T-helper 1 cell (primary cell): ENCODE results near the gene RNF113B.

Experiments used
- DNase-seq, 5 donors: peaks; one replicate each; pipeline ENCODE4 v3.0.0-alpha.2; 2012 to 2020
- total RNA-seq, 4 donors: gene quantifications; one replicate each; lab custom pipeline; 2026; lab: John Stamatoyannopoulos, UW

The RNF113B gene
- total RNA-seq = 0 reads per million in 4 donors

- no peak for DNase-seq
Measured at GRCh38 chr13:98176777-98177608, at the start of gene RNF113B. Gene RNF113B, minus strand, starts transcription at chr13:98177269. Its CDS starts 33 bp downstream, at chr13:98177236.

GRCh38 chr13:98226496-98226895 is 49.4 kb upstream of the RNF113B start:
- DNase-seq = no peak

DNA sequence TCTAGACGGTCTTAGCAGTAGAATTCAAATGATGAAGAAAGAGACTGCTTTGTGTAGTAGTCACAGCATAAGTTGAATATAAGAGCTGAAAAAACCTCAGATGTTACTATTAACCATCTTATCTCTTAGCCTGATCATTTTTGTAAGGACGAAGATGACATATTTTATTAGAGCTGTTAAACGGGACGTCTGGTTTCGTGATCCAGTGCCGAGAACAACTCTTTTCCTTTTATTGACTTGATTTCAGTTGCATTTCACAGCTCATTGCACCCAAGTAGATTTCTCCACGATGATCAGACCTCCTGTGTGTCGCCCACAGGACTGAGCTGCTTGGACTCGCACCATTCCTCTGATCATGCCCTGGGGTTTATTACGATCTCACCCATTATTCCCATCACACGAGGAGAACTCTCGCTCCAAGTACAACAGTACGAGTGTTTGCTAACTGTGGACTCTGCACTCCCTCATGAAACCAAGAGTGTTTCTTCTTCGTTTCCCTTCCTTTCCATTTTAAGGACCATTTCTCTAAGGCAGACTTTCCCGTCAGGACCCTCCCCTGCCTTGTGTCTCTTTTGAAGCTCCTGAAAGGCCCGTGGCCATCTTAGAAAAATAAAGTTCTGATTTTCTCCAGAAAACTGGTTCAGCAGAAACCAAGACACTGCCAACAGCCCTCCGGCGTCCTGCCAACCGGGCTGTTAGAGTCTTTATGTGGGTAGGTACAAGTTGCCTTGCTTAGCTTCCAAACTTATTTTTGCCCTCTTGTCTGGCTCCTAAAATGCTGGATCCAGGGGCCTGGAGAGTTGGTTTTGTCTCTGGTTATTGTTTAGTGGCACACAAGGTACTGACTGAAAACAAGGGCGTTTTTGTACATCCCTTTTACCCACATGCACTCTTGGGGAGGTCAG is 48.2 kb upstream of the RNF113B start:
- DNase-seq = no peak

GRCh38 chr13:98224557-98224956 is 47.5 kb upstream of the RNF113B start:
- no peak for DNase-seq

DNA sequence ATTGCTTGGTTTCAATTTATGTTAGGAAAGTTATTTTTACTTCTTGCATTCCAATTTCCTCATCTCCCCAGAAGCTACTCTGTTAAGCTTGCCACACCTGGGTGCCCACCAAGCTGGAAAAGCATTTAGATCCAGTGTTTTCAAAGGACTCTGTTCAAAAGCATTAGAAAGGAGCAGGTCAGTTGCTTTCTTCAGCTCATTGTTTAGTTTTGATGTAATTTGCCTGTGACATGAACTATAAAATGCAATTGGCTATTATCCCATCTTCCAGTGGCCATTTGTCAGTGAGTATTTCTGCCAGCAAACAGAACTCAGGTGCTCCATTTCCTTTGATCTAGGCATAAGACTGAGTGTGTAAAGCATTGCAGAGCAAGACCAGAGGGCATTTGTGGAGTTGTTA is 46.7 kb upstream of the RNF113B start:
- DNase-seq = no peak

DNA sequence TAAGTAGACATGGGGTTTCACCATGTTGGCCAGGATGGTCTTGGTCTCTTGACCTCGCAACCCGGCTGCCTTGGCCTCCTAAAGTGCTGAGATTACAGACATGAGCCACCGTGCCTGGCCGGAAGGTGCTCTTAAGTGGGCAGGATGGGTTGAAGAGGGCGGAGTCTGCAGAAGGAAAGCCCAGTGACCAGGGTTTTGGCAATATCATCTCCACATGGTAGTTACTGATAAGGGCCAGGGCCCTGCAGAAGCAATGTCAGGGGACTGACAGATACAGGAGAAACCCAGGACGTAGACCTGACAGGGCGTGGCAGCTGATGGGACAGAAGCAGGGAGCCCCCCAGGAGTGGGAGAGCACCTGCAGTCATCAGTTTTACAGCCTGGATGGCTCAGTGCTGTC is 45.7 kb upstream of the RNF113B start:
- DNase-seq = no peak

- DNase-seq = no peak
Measured at GRCh38 chr13:98222081-98222554, 45.0 kb upstream of the RNF113B start.

GRCh38 chr13:98221234-98221633 is 44.2 kb upstream of the RNF113B start:
- DNase-seq = no peak

GRCh38 chr13:98220271-98220791 is 43.3 kb upstream of the RNF113B start:
- no peak for DNase-seq

DNA sequence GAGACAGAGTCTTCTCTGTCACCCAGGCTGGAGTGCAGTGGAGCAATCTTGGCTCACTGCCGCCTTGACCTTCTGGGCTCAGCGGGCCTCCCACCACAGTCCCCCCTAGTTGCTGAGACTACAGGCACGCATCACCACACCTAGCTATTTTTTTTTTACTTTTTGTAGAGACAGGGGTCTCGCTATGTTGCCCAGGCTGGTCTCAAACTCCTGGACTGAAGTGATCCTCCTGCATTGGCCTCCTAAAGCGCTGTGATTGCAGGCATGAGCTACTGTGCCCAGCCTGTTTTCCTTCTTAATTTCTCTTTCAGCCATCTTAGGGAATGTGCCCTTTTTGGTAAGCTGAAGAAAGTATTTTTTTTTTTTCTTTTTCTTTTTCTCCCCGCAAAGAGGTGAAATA is 42.6 kb upstream of the RNF113B start:
- DNase-seq = no peak

DNA sequence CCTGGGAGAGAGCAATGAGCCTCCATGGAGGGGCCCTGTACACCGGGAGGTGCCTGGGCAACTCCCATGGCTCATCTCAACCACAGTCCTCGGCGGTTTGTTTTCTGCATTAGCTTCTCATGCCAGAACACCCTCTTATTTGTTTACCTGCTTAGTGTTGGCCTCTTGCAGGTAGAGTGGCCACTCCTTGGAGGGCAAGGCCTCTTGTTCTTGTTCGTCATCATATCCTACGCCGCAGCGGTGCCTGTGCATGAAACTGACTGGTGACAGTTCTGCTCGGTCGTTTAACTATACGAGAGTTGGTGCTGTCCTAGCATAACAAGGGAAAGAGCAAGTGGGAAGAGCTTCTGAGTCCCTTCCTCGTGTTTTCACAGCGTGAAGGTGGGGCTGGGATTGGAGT is 40.5 kb upstream of the RNF113B start:
- no peak for DNase-seq

- DNase-seq = no peak
Measured at GRCh38 chr13:98216711-98217285, 39.7 kb upstream of the RNF113B start.

GRCh38 chr13:98216135-98216565 is 39.1 kb upstream of the RNF113B start:
- no peak for DNase-seq

GRCh38 chr13:98215508-98215907 is 38.4 kb upstream of the RNF113B start:
- DNase-seq = no peak

GRCh38 chr13:98214707-98215106 is 37.6 kb upstream of the RNF113B start:
- no peak for DNase-seq

DNA sequence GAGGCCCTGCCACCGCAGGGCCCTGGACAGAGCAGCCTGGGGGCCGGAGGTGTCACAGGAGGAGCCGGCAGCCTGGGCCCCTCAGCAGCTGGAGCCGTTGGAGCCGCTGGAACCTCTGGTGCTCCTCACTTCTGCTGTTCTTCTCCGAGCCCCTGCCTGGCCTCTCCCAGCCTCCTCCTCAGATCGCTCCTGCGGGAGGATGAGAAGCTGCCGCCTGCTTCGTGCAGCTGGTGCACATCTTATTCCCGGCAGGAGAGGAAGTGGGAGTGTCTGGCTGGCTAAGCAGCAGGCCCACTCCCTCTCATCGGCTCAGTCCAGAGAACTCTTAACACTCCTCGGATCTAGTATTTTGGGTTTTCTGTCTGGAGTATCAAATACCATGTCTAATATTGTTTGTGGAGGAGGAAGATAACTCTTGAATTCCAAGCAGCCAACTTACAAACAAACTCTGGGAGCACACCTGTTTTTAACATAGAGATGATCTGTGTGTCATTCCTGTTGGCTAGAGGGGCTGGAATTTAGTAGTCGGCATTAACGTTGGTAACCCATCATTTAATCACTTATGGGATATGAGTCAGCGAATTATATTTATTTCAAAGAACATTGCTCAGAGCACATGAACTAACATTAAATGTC is 37.1 kb upstream of the RNF113B start:
- DNase-seq = no peak

- no peak for DNase-seq
Measured at GRCh38 chr13:98213354-98213753, 36.3 kb upstream of the RNF113B start.

DNA sequence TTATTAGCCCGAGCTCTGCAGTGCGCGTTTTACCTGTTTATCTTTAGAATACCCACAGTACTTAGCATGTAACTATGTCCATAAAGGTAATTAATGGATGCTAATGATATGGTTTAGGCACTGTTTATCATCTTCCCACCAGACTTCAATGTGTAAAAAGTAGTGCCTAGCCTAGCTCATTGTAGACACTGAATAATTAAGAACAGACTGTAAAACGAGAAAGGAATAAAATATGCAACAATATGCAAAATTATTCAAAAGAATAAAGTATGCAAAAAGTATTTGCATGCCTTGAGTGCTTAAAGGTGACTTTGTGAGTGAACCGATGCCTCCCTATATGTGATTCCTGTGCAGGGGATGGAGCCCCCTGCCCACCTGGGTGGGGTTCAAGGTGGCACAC is 35.7 kb upstream of the RNF113B start:
- no peak for DNase-seq

- DNase-seq = no peak
Measured at GRCh38 chr13:98208606-98209005, 31.5 kb upstream of the RNF113B start.

- no peak for DNase-seq
Measured at GRCh38 chr13:98207416-98207815, 30.3 kb upstream of the RNF113B start.

- no peak for DNase-seq
Measured at GRCh38 chr13:98206946-98207345, 29.9 kb upstream of the RNF113B start.

- DNase-seq = no peak
Measured at GRCh38 chr13:98204546-98204945, 27.5 kb upstream of the RNF113B start.
